CD4-positive, alpha-beta T cell treated with Interleukin-4 for 1 hour (primary cell): Measurements from ENCODE around the gene OR5D14.

ENCODE experiments used
- DNase-seq, 2 donors: peaks; one replicate each; pipeline ENCODE4 v3.0.0-alpha.2; 2020 to 2022

Gene OR5D14

GRCh38 chr11:55795256-55795655 lies at the start of gene OR5D14:
TSS of gene OR5D14 (plus strand) at chr11:55795556. CDS start at chr11:55795556, 0 bp downstream.
- no peak for DNase-seq

GRCh38 chr11:55773138-55773537 lies 22.2 kb upstream of the OR5D14 start, which contains the start of gene OR5D13:
TSS of gene OR5D13 (plus strand) at chr11:55773438. CDS start at chr11:55773438, 0 bp downstream.
- no peak for DNase-seq

GRCh38 chr11:55791606-55792005 lies 3.8 kb upstream of the OR5D14 start:
- DNase-seq, result no peak

GRCh38 chr11:55793321-55793720 lies 2.0 kb upstream of the OR5D14 start:
- DNase-seq, result no peak

- DNase-seq, result no peak
These were observed 10.9 kb downstream of the OR5D14 start for GRCh38 chr11:55806248-55806647.

- DNase-seq, result no peak
These were observed 15.7 kb downstream of the OR5D14 start, which contains the start of gene OR5L1 for GRCh38 chr11:55811067-55811466. TSS of gene OR5L1 (plus strand) at chr11:55811367. CDS start at chr11:55811467, 100 bp downstream.

GRCh38 chr11:55819330-55819729 lies 24.0 kb downstream of the OR5D14 start, which contains the start of gene OR5D18:
TSS of gene OR5D18 (plus strand) at chr11:55819630. CDS start at chr11:55819630, 0 bp downstream.
- DNase-seq, result no peak

- no peak for DNase-seq
These were observed 31.6 kb downstream of the OR5D14 start, which contains the start of gene OR5L2 for GRCh38 chr11:55826919-55827318. TSS of gene OR5L2 (plus strand) at chr11:55827219. CDS start at chr11:55827219, 0 bp downstream.

- no peak for DNase-seq
These were observed 43.1 kb downstream of the OR5D14 start, which contains the start of gene OR5D16 for GRCh38 chr11:55838452-55838851. TSS of gene OR5D16 (plus strand) at chr11:55838752. CDS start at chr11:55838752, 0 bp downstream.
